GM23248 (cell line): ENCODE measurements around the gene BMPR2. TPM values are rescaled to one million over a fixed set of nuclear protein-coding genes. Genes with fewer than 3 reads are reported as not detected.

Experiments
- DNase-seq: peaks from one replicate; pipeline ENCODE4 v3.0.0-alpha.2; 2015
- H2AFZ ChIP-seq: fragments of 200-600 bp; sonication (generic); 2 replicates; pipeline ENCODE4 v1.6.1; 2016; ENCODE audit warnings: antibody characterized with exemption
- H3F3A ChIP-seq: fragments of 200-600 bp; sonication (generic); 2 replicates; pipeline ENCODE4 v1.6.1; 2016; ENCODE audit warnings: mild to moderate bottlenecking, antibody characterized with exemption, mixed run types; ENCODE audit not compliant: insufficient read depth
- H3K27ac ChIP-seq: fragments of 200-600 bp; sonication (generic); 2 replicates; pipeline ENCODE4 v1.5.1; 2016; ENCODE audit warnings: mild to moderate bottlenecking
- H3K27me3 ChIP-seq: fragments of 200-600 bp; sonication (generic); replicated peaks from 2 replicates; pipeline ENCODE4 v1.6.1; 2016; ENCODE audit warnings: mild to moderate bottlenecking; ENCODE audit not compliant: insufficient read depth
- H3K36me3 ChIP-seq: fragments of 200-600 bp; sonication (generic); 2 replicates; pipeline ENCODE4 v1.6.1; 2016; ENCODE audit warnings: low read depth, mild to moderate bottlenecking
- H3K4me1 ChIP-seq: fragments of 200-600 bp; sonication (generic); 2 replicates; pipeline ENCODE4 v1.6.1; 2016; ENCODE audit warnings: mild to moderate bottlenecking; ENCODE audit not compliant: insufficient read depth
- H3K4me2 ChIP-seq: fragments of 200-600 bp; sonication (generic); one replicate; pipeline ENCODE4 v1.6.1; 2016; ENCODE audit warnings: mild to moderate bottlenecking; ENCODE audit not compliant: unreplicated experiment
- H3K4me3 ChIP-seq: fragments of 200-600 bp; sonication (generic); 2 replicates; pipeline ENCODE4 v1.5.1; 2016; ENCODE audit warnings: mild to moderate bottlenecking
- H3K79me2 ChIP-seq: fragments of 200-600 bp; sonication (generic); 2 replicates; pipeline ENCODE4 v1.6.1; 2016; ENCODE audit warnings: mild to moderate bottlenecking; ENCODE audit not compliant: insufficient read depth
- H3K9ac ChIP-seq: fragments of 200-600 bp; sonication (generic); 2 replicates; pipeline ENCODE4 v1.6.1; 2016; ENCODE audit warnings: mild to moderate bottlenecking
- H3K9me2 ChIP-seq: fragments of 200-600 bp; sonication (generic); 2 replicates; pipeline ENCODE4 v1.6.1; 2016; ENCODE audit warnings: mixed run types, mild to moderate bottlenecking, moderate library complexity; ENCODE audit not compliant: insufficient read depth
- H3K9me3 ChIP-seq: fragments of 200-600 bp; sonication (generic); one replicate; pipeline ENCODE4 v1.6.1; 2017; ENCODE audit warnings: low read depth
- H4K20me1 ChIP-seq: fragments of 200-600 bp; sonication (generic); 2 replicates; pipeline ENCODE4 v1.6.0; 2016; ENCODE audit not compliant: insufficient read depth
- EZH2 ChIP-seq: fragments of 200-600 bp; sonication (generic); IDR thresholded peaks from 2 replicates; pipeline ENCODE4 v1.6.1; 2018; ENCODE audit warnings: antibody characterized with exemption, mild to moderate bottlenecking; ENCODE audit not compliant: insufficient read depth, poor library complexity, severe bottlenecking
- EZH2phosphoT487 ChIP-seq: fragments of 200-600 bp; sonication (generic); IDR thresholded peaks from 2 replicates; pipeline ENCODE4 v1.6.1; 2018; ENCODE audit warnings: antibody characterized with exemption, moderate library complexity, mild to moderate bottlenecking, low read depth; ENCODE audit not compliant: insufficient read depth
- WGBS, 2 experiments: methylation state at CpG; one replicate each; pipeline ENCODE4 v1.1.6; 2015 to 2017; ENCODE audit warnings: low lambda C conversion rate in 2 of 2, low coverage in 1 of 2; ENCODE audit errors: missing lambda C conversion rate in 2 of 2; 5-methylcytosine and 5-hydroxymethylcytosine counted together
- in situ Hi-C: fragments of 300-500 bp; cut with MboI; formaldehyde crosslinking; loops from 2 replicates; pipeline ENCODE4 v1.15.0; 2020
- polyA plus RNA-seq: library from polyadenylated mRNA; unstranded; fragments of >200 nt; fragmentation: Nextera tagmentation; extraction: Ambion mirVana; gene quantifications from 2 replicates; pipeline ENCODE4 v1.2.1, GENCODE V29; 2016
- total RNA-seq: library from RNA; depleted of rRNA; stranded (reverse); fragments of >200 nt; shearing (Covaris generic); gene quantifications from 2 replicates; pipeline ENCODE4 v1.2.3, GENCODE V29; 2014

The BMPR2 gene
- total and polyA plus RNA-seq, 2 experiments from 2014 or later = 17.8 to 31.3 TPM

- H3K9me3 ChIP-seq = no peaks in the 10 kb centered on the region
- H3F3A ChIP-seq = no peaks in the 10 kb centered on the region
- no peak overlapping the region for H3K4me2 ChIP-seq
- no peaks in the 10 kb centered on the region for H3K27me3 ChIP-seq
- no peak overlapping the region for H2AFZ ChIP-seq
- no peak for TF ChIP-seq EZH2phosphoT487
- TF ChIP-seq EZH2 = no peak
- 89 to 91% methylated on average over 4 of the region's 4 CpGs for WGBS, 2 experiments
- no peaks in the 10 kb centered on the region for H3K9me2 ChIP-seq
- no peak for DNase-seq
- H4K20me1 ChIP-seq = no peaks in the 10 kb centered on the region
- in situ Hi-C loops = loop anchor here (25.0 kb wide), 1 partner anchor 273 kb away; the partner anchor contains the start of gene ICA1L
- no peaks in the 10 kb centered on the region for H3K36me3 ChIP-seq
- no peaks in the 10 kb centered on the region for H3K4me1 ChIP-seq
- H3K4me3 ChIP-seq = no peak overlapping the region
- H3K27ac ChIP-seq = no peak overlapping the region
- H3K9ac ChIP-seq = no peak overlapping the region
- H3K79me2 ChIP-seq = no peaks in the 10 kb centered on the region
Observed at GRCh38 chr2:202589582-202589949, 213.4 kb downstream of the BMPR2 start.

- no peak for DNase-seq
- Histone ChIP-seq H3K9me3 (no peaks in the 10 kb centered on the region), H3K27ac (no peak overlapping the region), H4K20me1 (no peaks in the 10 kb centered on the region), H3K36me3 (no peaks in the 10 kb centered on the region), H3K9me2 (no peaks in the 10 kb centered on the region), H3F3A (no peaks in the 10 kb centered on the region), H3K4me1 (no peaks in the 10 kb centered on the region), H3K9ac (no peak overlapping the region), H2AFZ (no peak overlapping the region), H3K4me2 (no peak overlapping the region), H3K27me3 (no peaks in the 10 kb centered on the region), H3K79me2 (no peaks in the 10 kb centered on the region), H3K4me3 (no peak overlapping the region)
- 94 to 98% methylated on average over 2 of the region's 2 CpGs for WGBS, 2 experiments
- in situ Hi-C loops = loop anchor here (25.0 kb wide), 1 partner anchor 270 kb away; the partner anchor contains the start of gene ICA1L
- no peak for TF ChIP-seq EZH2phosphoT487
- TF ChIP-seq EZH2 = no peak
Observed at GRCh38 chr2:202592566-202592965, 216.4 kb downstream of the BMPR2 start.

GRCh38 chr2:202599105-202599504 is 223.0 kb downstream of the BMPR2 start:
- H4K20me1 ChIP-seq = no peaks in the 10 kb centered on the region
- no peak overlapping the region for H3K9ac ChIP-seq
- no peak overlapping the region for H3K4me3 ChIP-seq
- no peak overlapping the region for H3K27ac ChIP-seq
- H3K27me3 ChIP-seq = no peaks in the 10 kb centered on the region
- no peaks in the 10 kb centered on the region for H3K79me2 ChIP-seq
- 86 to 89% methylated on average over 2 of the region's 2 CpGs for WGBS, 2 experiments
- H3K9me3 ChIP-seq = no peaks in the 10 kb centered on the region
- H3K9me2 ChIP-seq = no peaks in the 10 kb centered on the region
- no peak overlapping the region for H3K4me2 ChIP-seq
- no peak for DNase-seq
- H3K4me1 ChIP-seq = no peaks in the 10 kb centered on the region
- H2AFZ ChIP-seq = no peak overlapping the region
- in situ Hi-C loops = loop anchor here (25.0 kb wide), 1 partner anchor 263 kb away; the partner anchor contains the start of gene ICA1L
- no peaks in the 10 kb centered on the region for H3K36me3 ChIP-seq
- H3F3A ChIP-seq = no peaks in the 10 kb centered on the region
- no peak for TF ChIP-seq EZH2phosphoT487
- TF ChIP-seq EZH2 = no peak

- no peaks in the 10 kb centered on the region for H3K9me3 ChIP-seq
- 83 to 88% methylated on average over 4 of the region's 4 CpGs for WGBS, 2 experiments
Observed at GRCh38 chr2:202599911-202600310, 223.8 kb downstream of the BMPR2 start.

GRCh38 chr2:202604699-202605098 is 228.6 kb downstream of the BMPR2 start:
- H3K9me2 ChIP-seq = no peaks in the 10 kb centered on the region
- 71% methylated on average over 4 of the region's 4 CpGs for WGBS, 2 experiments
- TF ChIP-seq EZH2 = no peak
- TF ChIP-seq EZH2phosphoT487 = no peak

More at GRCh38 chr2:202599911-202600310, 223.8 kb downstream of the BMPR2 start:
- H3K4me1 ChIP-seq = no peaks in the 10 kb centered on the region
- H3K4me3 ChIP-seq = no peak overlapping the region
- H3K9ac ChIP-seq = no peak overlapping the region
- no peak overlapping the region for H2AFZ ChIP-seq
- TF ChIP-seq EZH2 (no peak), EZH2phosphoT487 (no peak)
- H3K27me3 ChIP-seq = no peaks in the 10 kb centered on the region
- H3K79me2 ChIP-seq = no peaks in the 10 kb centered on the region
- H3K9me2 ChIP-seq = no peaks in the 10 kb centered on the region
- H3K36me3 ChIP-seq = no peaks in the 10 kb centered on the region
- no peak overlapping the region for H3K27ac ChIP-seq
- DNase-seq = no peak
- no peaks in the 10 kb centered on the region for H4K20me1 ChIP-seq
- H3F3A ChIP-seq = no peaks in the 10 kb centered on the region
- no peak overlapping the region for H3K4me2 ChIP-seq
- in situ Hi-C loops = loop anchor here (25.0 kb wide), 1 partner anchor 262 kb away; the partner anchor contains the start of gene ICA1L

More at GRCh38 chr2:202604699-202605098, 228.6 kb downstream of the BMPR2 start:
- no peak overlapping the region for H3K4me3 ChIP-seq
- H3K27me3 ChIP-seq = no peaks in the 10 kb centered on the region
- no peaks in the 10 kb centered on the region for H3K9me3 ChIP-seq
- H3K4me2 ChIP-seq = no peak overlapping the region
- no peaks in the 10 kb centered on the region for H3K36me3 ChIP-seq
- no peak overlapping the region for H3K9ac ChIP-seq
- no peak overlapping the region for H3K27ac ChIP-seq
- in situ Hi-C loops = no loop called here
- no peaks in the 10 kb centered on the region for H3K4me1 ChIP-seq
- no peaks in the 10 kb centered on the region for H3F3A ChIP-seq
- H3K79me2 ChIP-seq = no peaks in the 10 kb centered on the region
- no peak overlapping the region for H2AFZ ChIP-seq
- no peak for DNase-seq
- no peaks in the 10 kb centered on the region for H4K20me1 ChIP-seq
